Neutrophil (primary cell): ENCODE measurements around the gene TMCC2.

ENCODE experiments used
- H3K27ac ChIP-seq: fragments of 200-600 bp; sonication (generic); 2 replicates; pipeline ENCODE4 v1.5.1; 2016; ENCODE audit warnings: mild to moderate bottlenecking, moderate library complexity
- H3K27me3 ChIP-seq: fragments of 200-600 bp; sonication (generic); 2 replicates; pipeline ENCODE4 v1.6.0; 2016; ENCODE audit warnings: mild to moderate bottlenecking
- H3K36me3 ChIP-seq: fragments of 200-600 bp; sonication (generic); 2 replicates; pipeline ENCODE4 v1.5.1; 2017
- H3K4me1 ChIP-seq, 2 experiments: fragments of 200-600 bp in 1 of 2; sonication (generic) in 1 of 2; 1 replicate in 1 of 2; 2 replicates in 1 of 2; pipeline versions ENCODE4 v1.5.1 to v1.6.1; 2013 to 2016; ENCODE audit warnings: low read depth in 1 of 2, low read length in 1 of 2, mild to moderate bottlenecking in 1 of 2, moderate library complexity in 1 of 2; ENCODE audit not compliant: control insufficient read depth in 1 of 2, insufficient read depth in 1 of 2
- H3K4me3 ChIP-seq, 2 experiments: fragments of 200-600 bp in 1 of 2; sonication (generic) in 1 of 2; 1 replicate in 1 of 2; 2 replicates in 1 of 2; pipeline ENCODE4 v1.5.1; 2013 to 2016; ENCODE audit warnings: low read depth in 1 of 2, low read length in 1 of 2, mild to moderate bottlenecking in 1 of 2, moderate library complexity in 1 of 2
- H3K9me3 ChIP-seq: fragments of 200-600 bp; sonication (generic); 2 replicates; pipeline ENCODE4 v1.5.1; 2016
- CTCF ChIP-seq: fragments of 200-600 bp; sonication (generic); IDR thresholded peaks from 2 replicates; pipeline ENCODE4 v1.5.1; 2016; ENCODE audit warnings: antibody characterized with exemption

The TMCC2 gene

GRCh38 chr1:205236526-205236925, 8.8 kb downstream of the TMCC2 start:
- no peaks in the 10 kb centered on the region for H3K9me3 ChIP-seq
- H3K27me3 ChIP-seq: no peaks in the 10 kb centered on the region
- no peak overlapping the region for H3K27ac ChIP-seq
- no peaks in the 10 kb centered on the region for H3K36me3 ChIP-seq
- H3K4me1 ChIP-seq: peaks cover 13% of the 10 kb centered on the region in 2 experiments
- TF ChIP-seq CTCF: no peak
- H3K4me3 ChIP-seq: no peak overlapping the region

DNA sequence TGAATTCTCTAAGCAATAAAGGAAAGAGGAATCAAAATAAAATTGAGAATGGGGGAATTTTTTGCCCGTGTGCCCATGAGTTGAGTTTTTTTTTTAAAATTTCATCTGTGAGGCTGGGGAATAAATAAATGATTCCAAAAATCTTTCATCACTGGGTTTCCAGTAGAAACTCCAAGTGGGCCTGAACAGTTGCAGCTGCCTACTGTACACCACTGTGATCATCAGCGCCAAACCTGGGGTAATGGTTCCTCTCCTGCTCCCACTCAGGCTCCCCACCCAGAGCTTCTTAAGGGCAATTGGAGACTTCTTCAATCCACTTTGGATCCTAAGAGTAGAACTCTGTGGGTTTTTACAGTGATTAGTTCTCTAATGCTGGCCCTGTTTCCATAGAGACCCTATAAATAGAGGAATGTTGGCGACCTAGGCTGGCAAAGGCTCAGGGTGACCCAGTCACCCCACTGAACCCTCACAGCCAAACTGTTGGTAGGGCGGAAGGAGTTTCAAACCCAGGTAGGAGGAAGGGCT, 9.3 kb downstream of the TMCC2 start:
- H3K4me1 ChIP-seq: peaks cover 13% of the 10 kb centered on the region in 2 experiments
- no peaks in the 10 kb centered on the region for H3K9me3 ChIP-seq
- no peaks in the 10 kb centered on the region for H3K27me3 ChIP-seq
- H3K27ac ChIP-seq: no peak overlapping the region
- H3K36me3 ChIP-seq: no peaks in the 10 kb centered on the region
- no peak overlapping the region for H3K4me3 ChIP-seq
- TF ChIP-seq CTCF: no peak

- no peak overlapping the region for H3K27ac ChIP-seq
- H3K27me3 ChIP-seq: no peaks in the 10 kb centered on the region
- no peaks in the 10 kb centered on the region for H3K36me3 ChIP-seq
- no peak overlapping the region for H3K4me3 ChIP-seq
- no peaks in the 10 kb centered on the region for H3K9me3 ChIP-seq
- no peak for TF ChIP-seq CTCF
- H3K4me1 ChIP-seq: peaks cover 13% of the 10 kb centered on the region in 2 experiments
These were observed 10.1 kb downstream of the TMCC2 start for GRCh38 chr1:205237526-205238484.

DNA sequence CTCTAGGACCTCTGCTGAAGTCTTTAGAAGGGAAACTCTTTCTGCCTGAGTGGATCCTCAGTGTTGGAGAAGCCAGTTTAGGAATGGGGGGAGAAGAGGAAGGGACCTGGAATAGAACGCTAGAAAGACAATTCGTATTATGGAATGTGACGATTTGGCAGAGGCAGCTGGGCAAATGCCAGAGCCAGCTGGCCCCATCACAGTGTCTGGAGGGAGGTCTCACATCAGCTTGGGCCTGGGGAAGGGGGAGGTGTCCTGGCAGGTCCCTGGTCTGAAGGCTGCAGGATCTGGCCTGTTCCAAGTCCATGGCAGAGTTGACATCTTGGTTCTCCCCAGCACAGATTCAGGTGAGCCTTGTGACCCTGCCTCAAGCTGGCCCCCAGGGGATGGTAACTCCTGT, 11.3 kb downstream of the TMCC2 start:
- Histone ChIP-seq H3K9me3 (no peaks in the 10 kb centered on the region), H3K27ac (no peak overlapping the region), H3K4me3 (no peak overlapping the region), H3K4me1 (peaks cover 13% of the 10 kb centered on the region in 2 experiments), H3K27me3 (no peaks in the 10 kb centered on the region), H3K36me3 (no peaks in the 10 kb centered on the region)
- TF ChIP-seq CTCF: no peak

DNA sequence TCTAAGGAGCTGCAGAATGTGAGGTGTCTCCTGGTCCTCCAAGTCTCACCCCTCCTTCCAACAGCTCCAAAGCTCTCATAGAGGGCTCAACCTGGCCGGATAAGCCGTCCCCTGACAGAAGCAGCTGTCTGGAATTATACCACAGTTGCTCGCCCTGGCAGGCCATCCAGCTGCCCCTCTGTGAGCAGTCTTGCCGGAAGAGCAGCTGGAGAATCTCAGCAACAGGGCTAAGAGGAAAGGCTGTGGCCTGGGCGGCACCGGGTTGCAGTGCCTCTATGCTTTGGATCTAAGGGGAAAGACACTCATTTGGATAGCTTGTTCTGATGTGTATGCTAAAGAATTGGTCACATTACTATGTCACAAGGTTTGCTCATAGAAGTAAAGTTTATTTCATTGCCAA, 12.4 kb downstream of the TMCC2 start:
- no peaks in the 10 kb centered on the region for H3K9me3 ChIP-seq
- TF ChIP-seq CTCF: no peak
- no peaks in the 10 kb centered on the region for H3K27me3 ChIP-seq
- no peaks in the 10 kb centered on the region for H3K36me3 ChIP-seq
- peaks cover 13% of the 10 kb centered on the region in 2 experiments for H3K4me1 ChIP-seq
- no peak overlapping the region for H3K4me3 ChIP-seq
- no peak overlapping the region for H3K27ac ChIP-seq
